DMS153 treated with DMSO at 0.1 percent for 48 hours (cell line): ENCODE measurements around the gene TAS1R1.

Source experiments
- DNase-seq: peaks from one replicate; lab custom pipeline; 2025; ENCODE audit not compliant: unreplicated experiment; lab: John Stamatoyannopoulos, UW

TAS1R1 gene

GRCh38 chr1:6554907-6555778 is at the start of gene TAS1R1:
Gene TAS1R1, plus strand, starts transcription at chr1:6555307. Its CDS starts 67 bp downstream, at chr1:6555374.
- DNase-seq, result no peak

- no peak for DNase-seq
Measured at GRCh38 chr1:6505367-6506209, 49.5 kb upstream of the TAS1R1 start.

GRCh38 chr1:6506210-6507036 is 48.7 kb upstream of the TAS1R1 start:
- no peak for DNase-seq

GRCh38 chr1:6507037-6507428 is 48.1 kb upstream of the TAS1R1 start:
- no peak for DNase-seq

GRCh38 chr1:6507461-6507911 is 47.6 kb upstream of the TAS1R1 start:
- no peak for DNase-seq

GRCh38 chr1:6508154-6508815 is 46.8 kb upstream of the TAS1R1 start:
- DNase-seq, result no peak

- DNase-seq, result no peak
Measured at GRCh38 chr1:6508816-6509189, 46.3 kb upstream of the TAS1R1 start.

- DNase-seq, result no peak
Measured at GRCh38 chr1:6509220-6509918, 45.7 kb upstream of the TAS1R1 start.

GRCh38 chr1:6509919-6510291 is 45.2 kb upstream of the TAS1R1 start:
- DNase-seq, result no peak

- no peak for DNase-seq
Measured at GRCh38 chr1:6510493-6510892, 44.6 kb upstream of the TAS1R1 start.

- DNase-seq, result no peak
Measured at GRCh38 chr1:6511056-6511455, 44.1 kb upstream of the TAS1R1 start.

- DNase-seq, result no peak
Measured at GRCh38 chr1:6511561-6512244, 43.4 kb upstream of the TAS1R1 start.

GRCh38 chr1:6512245-6512907 is 42.7 kb upstream of the TAS1R1 start:
- DNase-seq, result no peak

- no peak for DNase-seq
Measured at GRCh38 chr1:6512908-6513280, 42.2 kb upstream of the TAS1R1 start.

GRCh38 chr1:6513320-6513801 is 41.7 kb upstream of the TAS1R1 start:
- no peak for DNase-seq

GRCh38 chr1:6515771-6516170 is 39.3 kb upstream of the TAS1R1 start:
- no peak for DNase-seq

- DNase-seq, result no peak
Measured at GRCh38 chr1:6517435-6517851, 37.7 kb upstream of the TAS1R1 start.

GRCh38 chr1:6519491-6519934 is 35.6 kb upstream of the TAS1R1 start:
- no peak for DNase-seq
